RKO (cell line): Measurements from ENCODE around the gene PSMD2.
"Not testable (repeated sequence)": the region's sequence is repeated elsewhere in the genome, so short reads cannot be mapped to it uniquely, and the experiment has no call there.

Source experiments
- DNase-seq: peaks from one replicate; pipeline ENCODE4 v3.0.0-alpha.2; 2016; ENCODE audit warnings: low spot score

The PSMD2 gene

DNA sequence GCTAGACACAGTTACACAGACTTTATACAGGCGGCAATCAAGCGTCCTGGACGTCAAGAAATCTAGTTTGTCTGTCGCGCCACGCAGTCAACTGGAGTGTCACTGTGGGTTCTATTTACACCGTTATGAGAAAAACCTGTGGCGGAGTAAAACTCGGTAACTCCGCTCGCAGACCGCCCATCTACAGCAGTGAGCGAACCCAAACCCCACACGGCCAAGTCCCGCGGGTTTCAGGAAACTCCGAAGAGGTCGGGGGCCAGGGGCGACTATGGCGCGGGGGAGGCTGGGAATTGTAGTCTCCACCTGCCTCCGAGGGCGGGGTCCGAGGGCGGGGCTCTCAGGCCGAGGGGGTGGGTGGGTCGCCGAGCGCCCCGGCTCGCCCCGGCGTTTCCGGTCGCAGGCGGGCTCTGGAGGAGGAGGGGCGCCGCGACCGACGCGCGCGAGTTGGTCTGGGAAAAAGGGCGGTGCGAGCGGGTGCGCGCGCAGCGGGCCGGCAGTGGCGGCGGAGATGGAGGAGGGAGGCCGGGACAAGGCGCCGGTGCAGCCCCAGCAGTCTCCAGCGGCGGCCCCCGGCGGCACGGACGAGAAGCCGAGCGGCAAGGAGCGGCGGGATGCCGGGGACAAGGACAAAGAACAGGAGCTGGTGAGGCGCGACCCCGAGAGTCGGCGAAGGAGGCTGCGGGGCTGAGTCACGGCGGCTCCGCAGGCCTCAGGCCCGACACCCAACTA lies at the start of gene PSMD2:
PSMD2 (plus strand) TSS at position 483 of the 729 bp plus-strand sequence; CDS start at position 509, 26 bp downstream.
- peak; percentile 94 for DNase-seq

DNA sequence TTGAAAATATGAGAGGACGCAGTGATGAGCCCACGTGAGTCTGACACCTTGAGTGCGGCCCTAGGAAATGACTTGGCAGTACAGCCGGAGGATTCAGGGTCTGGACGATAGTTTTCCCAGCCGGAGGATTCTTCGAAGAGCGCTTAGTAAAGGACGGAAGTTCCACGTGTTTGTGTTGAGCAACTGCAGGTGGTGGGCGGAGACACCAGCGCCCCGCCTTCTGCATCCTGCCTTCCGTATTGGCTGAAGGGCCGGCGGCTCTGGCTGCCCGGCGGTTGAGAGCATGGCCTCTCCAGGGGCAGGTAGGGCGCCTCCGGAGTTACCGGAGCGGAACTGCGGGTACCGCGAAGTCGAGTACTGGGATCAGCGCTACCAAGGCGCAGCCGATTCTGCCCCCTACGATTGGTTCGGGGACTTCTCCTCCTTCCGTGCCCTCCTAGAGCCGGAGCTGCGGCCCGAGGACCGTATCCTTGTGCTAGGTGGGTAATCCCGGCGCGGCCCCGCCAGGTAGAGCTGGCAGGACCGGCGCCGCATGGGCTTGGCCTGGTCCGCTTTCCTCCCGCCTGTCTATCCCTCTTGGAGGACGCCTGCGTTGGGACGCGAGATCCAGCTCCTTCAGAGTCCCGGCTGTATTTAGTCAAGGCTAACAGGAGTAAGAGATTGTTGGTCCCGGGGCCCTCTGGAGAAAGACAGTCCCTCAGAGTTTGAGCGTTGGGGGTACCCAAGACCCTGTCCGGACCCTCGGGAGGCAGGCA lies 49.5 kb upstream of the PSMD2 start, which contains the start of gene EEF1AKMT4:
EEF1AKMT4 (plus strand) TSS at position 261 of the 755 bp plus-strand sequence; CDS start at position 284, 23 bp downstream.
- DNase-seq, result peak; percentile 99

DNA sequence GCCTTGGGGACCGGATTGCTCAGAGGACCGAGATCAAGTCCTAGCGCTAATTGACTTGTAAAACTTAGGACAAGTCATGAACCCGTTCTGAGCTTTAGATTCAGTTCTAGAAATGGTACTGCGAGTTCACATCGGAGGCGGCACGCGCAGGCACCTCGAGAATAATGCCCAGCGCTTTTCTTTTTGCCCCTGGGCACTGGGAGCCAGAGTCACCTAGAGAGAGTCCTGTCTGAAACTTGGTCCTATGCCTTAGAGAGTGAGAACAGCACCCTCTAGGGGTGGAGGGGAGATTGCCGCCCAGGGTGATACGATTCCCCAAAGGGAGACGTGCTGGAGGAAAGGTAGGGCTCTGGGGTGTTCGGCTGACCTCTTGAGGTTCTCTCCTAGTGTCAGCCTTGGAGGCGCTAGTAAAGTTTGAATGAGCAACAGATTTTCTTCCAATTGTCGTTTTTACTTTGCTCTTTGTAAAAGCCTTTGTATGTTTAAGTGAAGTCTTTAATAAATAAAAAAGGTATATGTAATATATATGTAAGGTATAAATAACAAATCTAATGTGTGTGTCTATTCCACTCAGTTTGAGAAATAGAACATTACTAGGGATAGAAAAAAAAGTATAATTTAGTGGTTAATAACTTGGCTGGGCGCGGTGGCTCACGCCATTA lies 48.7 kb upstream of the PSMD2 start:
- DNase-seq, result peak; percentile 94

DNA sequence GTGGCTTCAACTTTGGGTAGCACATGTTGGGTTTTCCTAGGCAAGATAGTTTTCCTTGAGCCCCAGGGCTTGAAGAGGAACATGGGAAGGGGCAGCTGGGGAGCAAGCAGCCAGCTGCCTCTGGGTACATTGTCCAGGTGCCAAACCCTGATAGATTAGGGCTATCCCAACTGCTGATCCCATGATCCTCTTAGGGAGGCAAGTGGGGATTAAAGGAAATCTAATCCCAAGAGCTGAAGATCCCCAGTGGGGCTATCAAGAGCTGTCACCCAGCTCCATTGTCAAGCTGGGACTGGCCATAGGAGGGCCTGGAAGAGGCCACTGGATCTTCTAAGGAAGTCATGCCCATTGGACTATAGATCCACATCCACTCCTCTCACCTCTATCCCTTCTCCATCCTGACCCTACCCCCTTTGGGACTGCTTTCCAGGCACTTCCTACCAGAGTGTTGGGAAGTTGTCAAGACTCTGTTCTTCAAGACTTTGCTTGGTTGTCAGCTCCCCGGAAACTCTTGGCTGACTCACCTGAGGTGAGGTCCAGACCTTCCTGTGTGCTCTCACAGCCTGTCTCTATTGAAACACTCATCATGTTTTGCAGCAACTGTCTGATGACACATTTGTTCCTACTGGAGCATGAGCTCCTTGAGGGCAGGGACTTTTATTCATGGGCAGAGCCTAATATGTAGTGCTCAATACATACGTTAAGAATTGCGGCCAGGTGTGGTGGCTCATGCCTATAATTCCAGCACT lies 43.6 kb upstream of the PSMD2 start:
- peak; percentile 82 for DNase-seq

DNA sequence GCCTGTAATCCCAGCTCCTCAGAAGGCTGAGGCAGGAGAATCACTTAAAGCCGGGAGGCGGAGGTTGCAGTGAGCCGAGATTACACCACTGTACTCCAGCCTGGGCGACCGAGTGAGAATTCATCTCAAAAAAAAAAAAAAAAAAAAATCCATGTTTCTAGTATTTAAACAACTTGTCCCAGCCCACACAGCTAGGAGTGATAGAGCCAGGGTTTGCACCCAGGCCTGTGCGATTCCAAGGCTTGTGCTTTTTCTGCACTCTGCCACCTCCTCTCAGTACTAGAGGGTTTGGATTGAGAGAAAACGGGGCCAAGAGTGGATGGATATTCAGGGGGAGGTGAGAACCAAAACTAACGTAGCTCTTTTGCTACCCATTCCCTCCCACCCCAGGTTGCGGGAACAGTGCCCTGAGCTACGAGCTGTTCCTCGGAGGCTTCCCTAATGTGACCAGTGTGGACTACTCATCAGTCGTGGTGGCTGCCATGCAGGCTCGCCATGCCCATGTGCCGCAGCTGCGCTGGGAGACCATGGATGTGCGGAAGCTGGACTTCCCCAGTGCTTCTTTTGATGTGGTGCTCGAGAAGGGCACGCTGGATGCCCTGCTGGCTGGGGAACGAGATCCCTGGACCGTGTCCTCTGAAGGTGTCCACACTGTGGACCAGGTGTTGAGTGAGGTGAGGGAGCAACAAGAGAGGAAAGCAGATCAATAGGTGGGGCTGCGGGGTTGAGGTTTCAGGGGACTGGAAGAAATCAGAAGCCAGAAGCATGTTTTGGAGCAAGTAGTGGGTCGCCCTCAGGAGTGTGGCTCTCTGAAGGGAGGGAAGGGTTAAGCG lies 41.7 kb upstream of the PSMD2 start:
- no peak for DNase-seq

DNA sequence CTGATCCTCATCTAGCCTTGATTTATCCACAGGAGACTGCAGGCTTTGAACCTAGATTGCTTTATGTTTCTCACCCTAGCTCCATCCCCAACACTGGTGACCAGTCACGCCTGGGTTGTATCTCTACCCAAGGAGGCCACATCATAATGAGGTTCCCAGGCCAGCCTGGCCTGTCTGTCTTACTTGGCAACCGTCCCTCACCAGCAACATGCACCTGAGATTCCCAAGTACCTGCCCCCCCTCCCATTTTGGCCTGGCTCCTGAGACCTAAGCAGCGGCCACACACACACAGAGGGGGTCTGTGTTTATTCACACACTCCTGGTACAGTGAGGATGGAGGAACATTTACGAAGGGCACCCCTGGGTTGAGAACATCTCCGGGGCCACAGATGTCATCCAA lies 40.1 kb upstream of the PSMD2 start:
- DNase-seq, result no peak

DNA sequence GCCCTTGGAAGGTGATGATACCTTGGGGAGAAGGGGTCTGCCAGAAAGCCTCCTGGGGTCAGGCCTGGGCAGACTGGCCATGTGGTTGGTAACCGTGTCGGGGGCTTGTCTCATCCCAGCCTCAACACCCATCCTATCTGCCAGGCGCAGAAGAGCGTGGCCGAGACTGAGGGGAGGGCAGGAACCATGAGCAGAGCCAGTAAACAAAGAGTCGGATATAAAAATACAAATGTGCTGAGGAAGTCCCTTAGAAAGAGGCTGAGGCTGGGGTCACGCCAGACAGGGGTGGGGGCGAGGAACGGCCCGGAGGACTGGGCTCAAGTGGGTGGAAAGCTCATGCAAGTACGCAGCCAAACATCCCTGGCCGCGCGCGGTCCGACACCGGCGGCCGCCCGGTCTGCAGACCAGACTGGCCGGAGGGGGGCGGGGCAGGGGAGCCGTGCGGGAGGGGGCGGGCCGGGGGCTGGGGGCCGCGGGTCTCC lies 39.6 kb upstream of the PSMD2 start:
- DNase-seq, result no peak

DNA sequence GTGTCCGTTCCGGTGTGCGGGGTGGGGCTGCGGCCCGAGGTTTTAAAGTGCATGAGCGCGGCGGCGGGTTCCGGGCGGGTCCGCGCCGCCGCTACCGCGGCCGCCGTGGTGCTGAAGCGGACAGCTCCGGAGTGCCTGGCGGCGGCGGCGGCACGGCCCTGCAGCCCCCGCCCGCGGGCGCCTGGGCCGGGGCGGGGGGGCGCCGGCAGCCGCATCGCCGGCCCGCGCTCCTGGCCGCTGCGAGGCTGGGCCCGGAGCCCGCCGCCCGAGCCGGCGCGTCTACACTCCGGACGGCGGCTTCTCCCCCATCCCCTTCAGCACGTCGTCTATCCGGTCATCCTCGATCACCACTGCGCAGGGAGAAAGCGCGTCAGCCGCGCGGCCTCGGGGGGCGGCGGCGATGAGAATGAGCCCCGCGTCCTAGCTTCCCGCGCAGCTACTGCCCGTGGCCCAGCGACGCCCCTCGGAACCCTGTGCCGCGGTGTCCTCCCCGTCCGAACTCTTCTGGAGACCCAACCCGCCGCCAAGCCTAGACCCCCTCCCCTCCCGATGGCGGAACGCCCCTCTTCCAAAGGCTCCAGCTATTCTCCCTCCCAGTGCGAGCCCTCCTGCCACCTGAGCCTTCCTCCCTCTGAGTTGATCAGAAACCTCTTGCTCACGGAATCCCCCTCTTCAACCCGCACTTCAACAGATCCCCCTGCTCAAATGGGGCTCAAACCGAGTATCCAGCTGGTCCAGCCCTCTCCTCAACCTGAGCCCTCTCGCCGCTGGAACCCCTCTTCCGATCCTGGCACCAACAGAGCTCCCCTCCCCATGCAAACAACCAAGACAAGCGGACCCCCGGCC lies 38.9 kb upstream of the PSMD2 start:
- DNase-seq, result peak; percentile 45

DNA sequence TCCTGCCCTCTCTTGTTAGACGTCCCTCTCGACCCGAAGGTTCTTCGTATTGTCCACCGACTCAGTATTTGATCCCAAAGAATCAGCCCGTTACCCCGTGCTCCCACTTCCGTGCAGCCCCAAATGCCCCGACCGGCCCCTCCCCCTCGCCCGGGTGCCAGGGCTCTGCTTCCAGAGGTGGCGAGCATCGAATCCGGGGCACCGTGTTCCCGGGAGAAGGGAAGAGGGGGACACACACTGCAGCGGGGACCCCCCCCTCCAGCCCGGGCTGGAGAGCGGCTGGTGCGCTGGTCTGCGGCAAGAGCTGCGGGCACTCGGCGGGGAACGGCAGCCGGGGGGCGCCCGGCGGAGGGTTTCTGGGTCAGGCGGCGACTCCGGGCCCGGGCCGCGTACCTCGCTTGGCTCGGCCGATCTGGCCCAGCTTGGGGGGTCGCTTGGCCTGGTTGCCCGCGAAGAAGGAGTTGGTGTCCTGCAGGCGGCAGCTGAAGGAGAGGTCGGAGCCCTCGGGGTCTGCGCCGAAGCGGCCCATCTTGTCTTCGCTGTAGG lies 38.2 kb upstream of the PSMD2 start:
- DNase-seq, result peak; percentile 37

DNA sequence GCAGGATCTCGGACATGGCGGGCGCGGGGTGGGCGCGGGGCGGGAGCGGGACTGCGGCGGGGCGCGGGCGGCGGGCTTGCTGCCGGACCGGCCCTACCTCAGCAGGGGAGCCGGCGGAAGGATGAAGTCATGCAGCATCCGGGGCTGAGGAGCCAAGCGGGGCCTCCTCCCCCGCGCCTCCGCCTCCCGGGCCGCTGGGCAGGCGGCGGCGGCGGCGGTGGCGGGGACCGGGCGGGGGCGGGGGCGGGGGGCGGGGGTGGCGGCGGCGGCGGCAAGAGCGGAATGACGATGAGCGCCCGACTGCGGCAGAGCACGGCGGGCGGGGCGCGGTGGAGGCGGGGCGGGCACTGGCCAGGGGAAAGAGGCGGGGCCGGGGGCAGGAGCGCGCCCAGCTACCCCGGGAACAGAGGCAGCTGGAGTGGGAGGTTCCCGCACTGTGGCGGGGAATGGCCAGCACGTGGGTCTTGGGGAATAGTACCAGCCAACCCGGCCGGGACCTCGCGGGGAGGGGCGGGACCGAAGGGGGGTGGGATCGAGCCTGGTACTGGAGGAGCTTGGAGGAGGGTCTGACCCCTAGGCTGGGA lies 37.7 kb upstream of the PSMD2 start, which contains the start of gene CAMK2N2:
CAMK2N2 (minus strand) TSS at position 284 of the 584 bp plus-strand sequence; CDS start at position 16, 268 bp downstream.
- DNase-seq, result peak; percentile 86

DNA sequence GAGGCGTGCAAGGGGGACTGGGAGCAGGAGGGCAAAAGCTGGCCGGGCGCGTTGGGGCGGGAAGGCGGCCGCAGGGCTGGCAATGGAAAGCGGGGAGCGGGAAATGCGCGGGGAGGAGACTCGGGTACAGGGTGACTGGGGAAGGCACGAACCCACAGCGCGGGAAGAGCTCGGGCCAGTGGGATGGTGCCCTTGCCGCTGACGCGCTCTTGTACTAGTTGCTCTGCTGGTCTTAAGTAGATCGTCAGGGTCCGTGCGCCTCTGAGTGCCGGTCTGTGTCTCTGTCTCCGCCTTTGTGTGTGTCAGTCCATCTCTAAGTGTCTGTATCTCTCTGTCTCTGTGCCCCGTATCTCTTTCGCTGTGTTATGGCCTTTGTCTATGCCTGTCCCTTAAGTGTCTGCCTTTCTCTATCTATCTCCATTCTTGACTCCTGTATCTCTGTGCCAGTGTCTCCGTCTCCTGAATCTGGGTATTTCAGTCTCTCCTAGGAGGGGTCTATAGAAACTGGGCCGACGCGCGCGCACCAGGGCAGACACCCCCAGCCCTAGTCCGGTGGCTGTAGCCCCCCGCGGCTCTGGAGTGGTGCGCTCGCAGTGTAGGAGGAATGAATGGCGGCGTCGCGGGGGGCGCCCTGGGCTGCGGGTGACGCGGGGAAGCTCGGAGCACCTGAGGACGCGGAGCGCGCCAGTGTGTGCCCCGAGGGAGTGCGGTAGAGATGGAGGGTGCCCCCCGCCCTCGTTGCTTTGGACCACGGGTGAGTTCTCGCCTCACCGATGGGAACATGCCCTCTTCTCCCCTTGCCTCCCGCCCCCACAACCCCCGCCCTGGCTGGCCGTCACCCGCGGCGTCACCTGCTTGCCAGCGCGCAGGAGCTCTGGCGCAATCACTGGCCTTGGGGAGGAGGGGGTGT lies 36.9 kb upstream of the PSMD2 start:
- peak; percentile 83 for DNase-seq

DNA sequence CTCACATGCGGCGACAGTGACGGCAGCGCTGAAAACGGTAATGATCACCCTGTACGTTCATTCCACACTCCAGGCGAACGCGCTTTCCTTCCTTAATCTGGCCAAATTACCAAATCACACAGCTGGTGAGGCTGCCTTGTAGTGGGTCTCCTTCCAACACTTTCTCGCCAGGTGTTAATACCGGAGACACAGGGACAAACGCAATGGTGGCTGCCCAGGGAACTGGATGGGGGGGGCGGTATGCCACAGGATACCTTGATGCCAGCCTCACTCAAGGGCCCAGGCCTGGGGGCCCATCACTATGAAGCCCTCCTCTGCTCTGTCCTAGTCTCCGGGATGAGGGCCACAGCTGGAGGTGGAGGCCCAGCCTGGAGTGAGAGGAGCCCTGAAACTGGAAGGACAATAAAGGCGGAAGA lies 36.3 kb upstream of the PSMD2 start:
- DNase-seq, result no peak

DNA sequence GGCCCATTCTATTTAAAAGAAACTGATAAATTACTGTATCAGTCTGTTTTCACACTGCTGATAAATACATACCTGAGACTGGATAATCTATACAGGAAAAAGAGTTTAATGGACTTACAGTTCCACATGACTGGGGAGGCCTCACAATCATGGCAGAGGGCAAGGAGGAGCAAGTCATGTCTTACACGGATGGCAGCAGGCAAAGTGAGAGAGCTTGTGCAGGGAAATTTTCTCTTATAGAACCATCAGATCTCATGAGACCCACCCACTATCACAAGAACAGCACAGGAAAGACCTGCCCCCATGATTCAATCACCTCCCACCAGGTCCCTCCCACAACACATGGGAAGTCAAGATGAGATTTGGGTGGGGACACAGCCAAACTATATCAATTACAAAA lies 31.8 kb upstream of the PSMD2 start:
- DNase-seq, result not testable (repeated sequence)

DNA sequence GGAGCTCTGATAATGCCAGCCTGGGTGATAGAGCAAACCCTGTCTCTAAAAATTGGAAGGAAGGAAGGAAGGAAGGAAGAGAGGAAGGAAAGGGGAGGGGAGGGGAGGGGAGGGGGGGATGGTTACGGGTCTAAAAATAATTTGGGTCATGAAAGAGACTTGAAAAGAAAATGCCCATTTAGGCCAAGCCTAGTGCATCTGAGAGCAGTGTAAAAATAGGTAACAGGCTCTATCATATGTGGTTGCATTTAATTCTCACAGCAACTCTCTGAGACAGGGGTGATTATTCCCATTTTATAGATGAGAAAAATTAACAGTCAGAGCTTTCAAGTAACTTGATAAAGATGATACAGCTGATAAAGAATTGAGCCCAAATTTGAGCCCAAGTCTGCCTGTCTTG lies 26.8 kb upstream of the PSMD2 start:
- no peak for DNase-seq

DNA sequence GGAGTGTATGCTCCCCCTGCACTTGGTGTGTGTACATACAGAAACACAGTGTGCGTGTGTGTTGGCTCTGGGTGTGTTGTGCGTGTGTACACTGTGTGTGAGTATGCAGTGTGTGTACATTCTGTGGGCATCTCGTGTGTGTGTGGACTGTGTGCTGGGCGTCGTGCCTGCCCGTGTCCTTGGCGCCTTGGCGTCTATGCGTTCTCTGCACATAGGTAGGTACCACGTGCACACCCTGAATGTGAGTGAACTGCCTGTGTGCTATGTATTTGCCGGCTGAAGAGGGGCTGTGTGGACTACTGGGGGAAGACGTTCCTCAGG lies 23.7 kb upstream of the PSMD2 start:
- DNase-seq, result no peak

DNA sequence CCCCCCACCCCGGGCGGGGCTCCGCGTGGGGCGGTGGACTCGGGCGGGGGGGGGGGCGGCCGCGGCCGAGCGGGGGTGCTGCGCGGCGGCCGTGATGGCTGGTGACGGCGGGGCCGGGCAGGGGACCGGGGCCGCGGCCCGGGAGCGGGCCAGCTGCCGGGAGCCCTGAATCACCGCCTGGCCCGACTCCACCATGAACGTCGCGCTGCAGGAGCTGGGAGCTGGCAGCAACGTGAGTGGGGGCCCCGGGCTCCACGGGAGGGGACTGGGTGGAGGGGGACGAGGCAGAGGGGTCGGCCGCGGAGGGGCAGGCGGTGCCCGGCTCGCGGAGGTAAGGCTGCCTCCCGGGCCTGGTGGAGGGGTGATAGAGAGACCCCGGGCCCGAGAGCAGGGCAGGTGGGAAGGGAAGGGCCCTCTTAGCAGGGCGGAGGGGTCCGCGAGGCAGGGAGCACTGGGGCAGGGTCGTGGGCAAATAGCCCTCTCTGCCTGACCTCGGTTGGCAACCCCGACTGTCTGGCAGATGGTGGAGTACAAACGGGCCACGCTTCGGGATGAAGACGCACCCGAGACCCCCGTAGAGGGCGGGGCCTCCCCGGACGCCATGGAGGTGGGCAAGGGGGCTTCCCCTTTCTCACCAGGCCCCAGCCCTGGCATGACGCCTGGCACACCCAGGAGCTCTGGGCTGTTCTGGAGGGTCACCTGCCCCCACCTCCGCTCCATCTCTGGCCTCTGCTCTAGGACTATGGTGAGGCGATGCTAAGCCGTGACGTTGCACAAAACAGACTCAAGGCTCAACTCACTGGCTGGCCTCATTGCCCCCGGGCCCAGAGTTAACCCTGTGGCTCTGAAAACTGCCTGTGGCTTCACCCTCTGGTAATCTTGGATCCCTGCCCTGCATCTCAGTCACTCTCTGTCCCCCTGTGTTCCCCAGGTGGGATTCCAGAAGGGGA lies 22.8 kb upstream of the PSMD2 start, which contains the start of gene ECE2:
ECE2 (plus strand) TSS at position 62 of the 950 bp plus-strand sequence; CDS start at position 194, 132 bp downstream.
- DNase-seq, result no peak

DNA sequence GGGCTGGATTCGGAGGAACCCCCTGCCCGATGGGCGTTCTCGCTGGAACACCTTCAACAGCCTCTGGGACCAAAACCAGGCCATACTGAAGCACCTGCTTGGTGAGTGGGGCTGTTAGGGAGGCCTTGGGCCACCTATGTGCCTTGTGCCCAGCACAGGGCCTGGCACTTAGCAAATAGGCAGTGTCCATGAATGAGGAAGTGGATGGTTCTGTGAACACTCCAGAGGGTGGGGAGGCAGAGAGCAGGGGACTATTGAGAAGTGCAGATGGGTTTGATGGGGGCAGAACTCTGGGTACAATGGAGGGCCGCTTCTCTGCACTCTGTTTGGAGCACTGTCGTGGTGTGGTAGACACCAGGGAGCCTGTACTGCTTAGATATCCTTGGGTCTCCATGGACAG lies 21.7 kb upstream of the PSMD2 start:
- DNase-seq, result no peak
